Neuronal stem cell (in vitro differentiated cells): ENCODE data around the gene ZSWIM9.
A peak's percentile ranks its signal among the peaks of the same experiment; 100 is the strongest.

ENCODE experiments used
- DNase-seq: peaks from one replicate; pipeline ENCODE4 v3.0.0-alpha.2; 2013; ENCODE audit warnings: low spot score
- H2AFZ ChIP-seq: one replicate; pipeline ENCODE4 v1.6.1; 2013; ENCODE audit warnings: mild to moderate bottlenecking, low read length, inconsistent platforms
- H2AK5ac ChIP-seq: 2 replicates; pipeline ENCODE4 v1.6.1; 2013; ENCODE audit warnings: low read depth, mild to moderate bottlenecking, inconsistent platforms, low read length, moderate library complexity, mixed read lengths
- H2BK120ac ChIP-seq: 2 replicates; pipeline ENCODE4 v1.6.1; 2013; ENCODE audit warnings: low read depth, mild to moderate bottlenecking, inconsistent platforms, low read length, moderate library complexity, mixed read lengths
- H2BK12ac ChIP-seq: one replicate; pipeline ENCODE4 v1.6.1; 2013; ENCODE audit warnings: low read length, inconsistent platforms
- H2BK15ac ChIP-seq: 2 replicates; pipeline ENCODE4 v1.6.1; 2013; ENCODE audit warnings: mild to moderate bottlenecking, low read length, inconsistent platforms, mixed read lengths
- H2BK5ac ChIP-seq: one replicate; pipeline ENCODE4 v1.6.1; 2013; ENCODE audit warnings: inconsistent platforms, mild to moderate bottlenecking, low read length, moderate library complexity
- H3K14ac ChIP-seq: one replicate; pipeline ENCODE4 v1.6.1; 2013; ENCODE audit warnings: low read length, inconsistent platforms
- H3K18ac ChIP-seq: 2 replicates; pipeline ENCODE4 v1.6.1; 2013; ENCODE audit warnings: low read length, inconsistent platforms
- H3K23ac ChIP-seq: 2 replicates; pipeline ENCODE4 v1.6.1; 2013; ENCODE audit warnings: low read depth, mild to moderate bottlenecking, mixed read lengths, low read length, inconsistent platforms; ENCODE audit not compliant: poor library complexity
- H3K27ac ChIP-seq: replicated peaks from 3 replicates; pipeline ENCODE4 v1.5.1; 2013; ENCODE audit warnings: low read length, inconsistent platforms
- H3K27me3 ChIP-seq, 3 experiments: 2 replicates each; pipeline ENCODE4 v1.6.1; 2013; ENCODE audit warnings: low read length in 3 of 3, mild to moderate bottlenecking in 2 of 3, inconsistent platforms in 1 of 3, low read depth in 1 of 3, mixed read lengths in 1 of 3, moderate library complexity in 1 of 3; ENCODE audit not compliant: control insufficient read depth in 3 of 3, insufficient read depth in 3 of 3
- H3K36me3 ChIP-seq, 2 donors: replicated peaks in 1 of 2; 2 replicates each; pipeline ENCODE4 v1.6.1; 2013; ENCODE audit warnings: low read length in 2 of 2; ENCODE audit not compliant: control insufficient read depth in 2 of 2, insufficient read depth in 2 of 2
- H3K4ac ChIP-seq: 2 replicates; pipeline ENCODE4 v1.6.1; 2013; ENCODE audit warnings: inconsistent platforms, mild to moderate bottlenecking, low read length, moderate library complexity
- H3K4me1 ChIP-seq, 2 donors: 1 replicate in 1 of 2; 2 replicates in 1 of 2; pipeline ENCODE4 v1.6.1; 2013; ENCODE audit warnings: low read length in 2 of 2, low read depth in 1 of 2; ENCODE audit not compliant: control insufficient read depth in 2 of 2, insufficient read depth in 1 of 2
- H3K4me2 ChIP-seq: one replicate; pipeline ENCODE4 v1.6.1; 2013; ENCODE audit warnings: mild to moderate bottlenecking, low read length, inconsistent platforms; ENCODE audit not compliant: insufficient read depth, poor library complexity, severe bottlenecking
- H3K4me3 ChIP-seq, 2 donors: 2 replicates each; pipeline ENCODE4 v1.5.1; 2013; ENCODE audit warnings: low read length in 2 of 2, mild to moderate bottlenecking in 2 of 2, inconsistent platforms in 1 of 2, moderate library complexity in 1 of 2
- H3K79me1 ChIP-seq: one replicate; pipeline ENCODE4 v1.6.1; 2013; ENCODE audit warnings: low read depth, mild to moderate bottlenecking, inconsistent platforms, low read length, moderate library complexity
- H3K9ac ChIP-seq: one replicate; pipeline ENCODE4 v1.6.1; 2013; ENCODE audit warnings: mild to moderate bottlenecking, low read depth, low read length, inconsistent platforms; ENCODE audit not compliant: poor library complexity
- H3K9me3 ChIP-seq, 2 donors: replicated peaks in 1 of 2; 2 replicates each; pipeline versions ENCODE3 to v1.6.1; 2013; ENCODE audit warnings: low read length in 2 of 2, mild to moderate bottlenecking in 2 of 2, inconsistent platforms in 1 of 2, low read depth in 1 of 2, mixed read lengths in 1 of 2, moderate library complexity in 1 of 2; ENCODE audit not compliant: control insufficient read depth in 2 of 2, insufficient read depth in 1 of 2
- H4K8ac ChIP-seq: one replicate; pipeline ENCODE4 v1.6.1; 2013; ENCODE audit warnings: low read depth, mild to moderate bottlenecking, inconsistent platforms, low read length, moderate library complexity
- H4K91ac ChIP-seq: one replicate; pipeline ENCODE4 v1.6.1; 2013; ENCODE audit warnings: low read length, low read depth, mild to moderate bottlenecking, inconsistent platforms; ENCODE audit not compliant: poor library complexity
- WGBS, 2 donors: extraction: QIAGEN DNeasy Blood & Tissue Kit; methylation state at CpG; one replicate each; pipeline ENCODE4 v1.1.7; 2013; ENCODE audit warnings: missing lambda C conversion rate in 2 of 2, mixed read lengths in 1 of 2; ENCODE audit not compliant: insufficient read length in 2 of 2, insufficient replicate concordance in 1 of 2; ENCODE audit errors: extremely low coverage in 2 of 2; 5-methylcytosine and 5-hydroxymethylcytosine counted together

Gene ZSWIM9

GRCh38 chr19:48148576-48148975, 21.9 kb upstream of the ZSWIM9 start:
- Histone ChIP-seq H3K27ac (no peak overlapping the region), H4K91ac (no peak overlapping the region), H3K14ac (no peak overlapping the region), H2AFZ (no peak overlapping the region), H4K8ac (no peak overlapping the region), H3K9ac (no peak overlapping the region), H2BK15ac (no peak overlapping the region), H2BK120ac (no peak overlapping the region), H3K9me3 (no peaks in the 10 kb centered on the region), H3K4me3 (no peak overlapping the region), H3K4me1 (no peaks in the 10 kb centered on the region), H3K79me1 (no peaks in the 10 kb centered on the region), H3K18ac (no peak overlapping the region), H3K36me3 (peaks cover 26 to 93% of the 10 kb centered on the region in 2 donors), H3K23ac (no peak overlapping the region), H3K4ac (no peak overlapping the region), H2AK5ac (no peak overlapping the region), H3K4me2 (no peak overlapping the region), H3K27me3 (no peaks in the 10 kb centered on the region), H2BK5ac (no peak overlapping the region), H2BK12ac (no peak overlapping the region)
- DNase-seq, result no peak
- no CpG with 5 or more reads among the region's 9 CpGs for WGBS, 2 donors

GRCh38 chr19:48149430-48149829, 21.1 kb upstream of the ZSWIM9 start:
- H3K4ac ChIP-seq, result no peak overlapping the region
- no peak overlapping the region for H2BK12ac ChIP-seq
- no peaks in the 10 kb centered on the region for H3K4me1 ChIP-seq
- no peak overlapping the region for H4K91ac ChIP-seq
- H3K9ac ChIP-seq, result no peak overlapping the region
- no peak overlapping the region for H2BK120ac ChIP-seq
- no CpG with 5 or more reads among the region's 6 CpGs for WGBS, 2 donors
- no peaks in the 10 kb centered on the region for H3K27me3 ChIP-seq
- H2AFZ ChIP-seq, result no peak overlapping the region
- H2BK15ac ChIP-seq, result no peak overlapping the region
- no peak overlapping the region for H3K4me2 ChIP-seq
- H3K18ac ChIP-seq, result no peak overlapping the region
- peaks cover 23 to 92% of the 10 kb centered on the region in 2 donors for H3K36me3 ChIP-seq
- no peak overlapping the region for H3K4me3 ChIP-seq
- no peak overlapping the region for H3K27ac ChIP-seq
- DNase-seq, result no peak
- no peak overlapping the region for H3K23ac ChIP-seq
- H3K79me1 ChIP-seq, result no peaks in the 10 kb centered on the region
- H2AK5ac ChIP-seq, result no peak overlapping the region
- H4K8ac ChIP-seq, result no peak overlapping the region
- H3K9me3 ChIP-seq, result no peaks in the 10 kb centered on the region
- H2BK5ac ChIP-seq, result no peak overlapping the region
- H3K14ac ChIP-seq, result no peak overlapping the region

GRCh38 chr19:48152551-48152950, 17.9 kb upstream of the ZSWIM9 start:
- H3K27ac ChIP-seq, result no peak overlapping the region

GRCh38 chr19:48154003-48154402, 16.5 kb upstream of the ZSWIM9 start:
- H3K27ac ChIP-seq, result no peak overlapping the region
- H3K18ac ChIP-seq, result no peak overlapping the region
- no peaks in the 10 kb centered on the region for H3K4me1 ChIP-seq
- no peak overlapping the region for H2AFZ ChIP-seq
- H3K4me2 ChIP-seq, result no peak overlapping the region
- H2BK15ac ChIP-seq, result no peak overlapping the region
- no peak overlapping the region for H3K14ac ChIP-seq
- H2BK12ac ChIP-seq, result no peak overlapping the region
- H3K23ac ChIP-seq, result no peak overlapping the region
- H3K79me1 ChIP-seq, result no peaks in the 10 kb centered on the region
- no peak overlapping the region for H4K8ac ChIP-seq
- no peak overlapping the region for H3K4me3 ChIP-seq
- H3K9me3 ChIP-seq, result no peaks in the 10 kb centered on the region
- peaks cover 0 to 2% (median 0%) of the 10 kb centered on the region in 3 experiments for H3K27me3 ChIP-seq
- H3K36me3 ChIP-seq, result peaks cover 34 to 90% of the 10 kb centered on the region in 2 donors
- no peak overlapping the region for H3K9ac ChIP-seq
- H3K4ac ChIP-seq, result no peak overlapping the region
- H4K91ac ChIP-seq, result no peak overlapping the region
- no peak overlapping the region for H2BK120ac ChIP-seq
- no peak for DNase-seq
- H2AK5ac ChIP-seq, result no peak overlapping the region
- no CpG with 5 or more reads among the region's 9 CpGs for WGBS, 2 donors
- no peak overlapping the region for H2BK5ac ChIP-seq

More at GRCh38 chr19:48152551-48152950, 17.9 kb upstream of the ZSWIM9 start:
- Histone ChIP-seq H2AK5ac (no peak overlapping the region), H4K8ac (no peak overlapping the region), H3K4me1 (no peaks in the 10 kb centered on the region), H3K4ac (no peak overlapping the region), H3K9ac (no peak overlapping the region), H3K14ac (no peak overlapping the region), H3K79me1 (no peaks in the 10 kb centered on the region), H2BK120ac (no peak overlapping the region), H3K23ac (no peak overlapping the region), H2AFZ (no peak overlapping the region), H3K9me3 (no peaks in the 10 kb centered on the region), H2BK15ac (no peak overlapping the region), H3K4me3 (no peak overlapping the region), H4K91ac (no peak overlapping the region), H3K18ac (no peak overlapping the region), H2BK5ac (no peak overlapping the region), H2BK12ac (no peak overlapping the region), H3K4me2 (no peak overlapping the region), H3K36me3 (peaks cover 26 to 90% of the 10 kb centered on the region in 2 donors), H3K27me3 (no peaks in the 10 kb centered on the region)
- DNase-seq, result peak; percentile 48
- no CpG with 5 or more reads among the region's 8 CpGs for WGBS, 2 donors
